ENCODE data around the gene TMEM270.
A peak's percentile ranks its signal among the peaks of the same experiment; 100 is the strongest.

GRCh38 chr7:73841689-73842066 is 19.3 kb upstream of the TMEM270 start:
- TF ChIP-seq REST (IDR thresholded peaks at IDR 0.05; ENCODE audit: low read depth, low read length) (no peak), CTCF (IDR thresholded peaks at IDR 0.05) (0 out of 2 replicates have a peak, but pooled peaks have one; percentile 8), SIN3A (IDR thresholded peaks at IDR 0.05; ENCODE audit: borderline replicate concordance, low read depth, low read length) (no peak), YY1 (IDR thresholded peaks at IDR 0.05; ENCODE audit: low read depth) (no peak), FOXM1 (IDR thresholded peaks at IDR 0.05; ENCODE audit: low read depth) (no peak), PBX3 (IDR thresholded peaks at IDR 0.05) (peak; percentile 54; the same call in 1 of the 2 replicates), EZH2phosphoT487 (IDR thresholded peaks at IDR 0.05; ENCODE audit: borderline replicate concordance, low read depth) (no peak), RXRA (IDR thresholded peaks at IDR 0.05; ENCODE audit: borderline replicate concordance, low read depth) (0 out of 2 replicates have a peak, but pooled peaks have one; percentile 32), NRF1 (IDR thresholded peaks at IDR 0.05; ENCODE audit: low read depth, low read length) (no peak), USF2 (IDR thresholded peaks at IDR 0.05; ENCODE audit: borderline replicate concordance, low read depth, low read length) (no peak), MAX (IDR thresholded peaks at IDR 0.05; ENCODE audit: low read depth) (no peak), POLR2AphosphoS5 (IDR thresholded peaks at IDR 0.05; ENCODE audit: low read depth, low read length) (no peak)

Measured in SK-N-SH (cell line).